B cell (primary cell): ENCODE measurements around the gene ATP8A2. TPM values are rescaled to one million over a fixed set of nuclear protein-coding genes. Genes with fewer than 3 reads are reported as not detected.

Source experiments
- ATAC-seq: fragments of 200-7000 bp; cut with Tn5 transposase; one replicate; pipeline ENCODE4 v1.10.0; 2021; ENCODE audit warnings: low read depth, mild to moderate bottlenecking, moderate number of reproducible peaks, moderate library complexity
- CTCF ChIA-PET: fragments of 350-600 bp; sonication (Branson Sonifier 250); formaldehyde crosslinking; loops from one replicate; lab custom pipeline; 2021; ENCODE audit warnings: antibody characterized with exemption, inconsistent platforms; lab: Charles Lee
- POLR2A ChIA-PET: fragments of 350-600 bp; sonication (Branson Sonifier 250); formaldehyde crosslinking; loops from one replicate; lab custom pipeline; 2021; ENCODE audit warnings: antibody characterized with exemption; lab: Charles Lee
- DNase-seq: peaks from one replicate; pipeline ENCODE4 v3.0.0; 2013
- H2AFZ ChIP-seq: 2 replicates; pipeline ENCODE4 v1.6.1; 2012; ENCODE audit warnings: mild to moderate bottlenecking, low read depth, low read length; ENCODE audit not compliant: insufficient read depth, poor library complexity, severe bottlenecking
- H3K27ac ChIP-seq, 2 donors: 1 replicate in 1 of 2; 2 replicates in 1 of 2; pipeline ENCODE4 v1.5.1; 2012 to 2013; ENCODE audit warnings: low read length in 2 of 2, mild to moderate bottlenecking in 2 of 2, moderate library complexity in 1 of 2
- H3K27me3 ChIP-seq, 4 experiments: fragments of 200-600 bp in 1 of 4; sonication (generic) in 1 of 4; replicated peaks in 1 of 4; 1 replicate in 2 of 4; 2 replicates in 2 of 4; pipeline versions ENCODE4 v1.6.1 to v1.7.0; 2013 to 2016; ENCODE audit warnings: low read length in 3 of 4, mild to moderate bottlenecking in 2 of 4, mixed read lengths in 1 of 4, moderate library complexity in 1 of 4; ENCODE audit not compliant: insufficient read depth in 4 of 4, control insufficient read depth in 3 of 4; ENCODE audit errors: control extremely low read depth in 1 of 4
- H3K36me3 ChIP-seq, 2 experiments: replicated peaks in 1 of 2; 1 replicate in 1 of 2; 2 replicates in 1 of 2; pipeline versions ENCODE4 v1.6.1 to v1.7.1; 2013; ENCODE audit warnings: low read length in 1 of 2; ENCODE audit not compliant: insufficient read depth in 2 of 2, control insufficient read depth in 1 of 2; ENCODE audit errors: control extremely low read depth in 1 of 2, extremely low read depth in 1 of 2
- H3K4me1 ChIP-seq, 2 donors: fragments of 200-600 bp in 1 of 2; sonication (generic) in 1 of 2; 1 replicate in 1 of 2; 2 replicates in 1 of 2; pipeline versions ENCODE4 v1.5.1 to v1.6.1; 2013 to 2017; ENCODE audit warnings: low read length in 2 of 2; ENCODE audit not compliant: control insufficient read depth in 2 of 2, insufficient read depth in 2 of 2
- H3K4me2 ChIP-seq: replicated peaks from 2 replicates; pipeline ENCODE3; 2012; ENCODE audit warnings: mild to moderate bottlenecking, low read depth, low read length; ENCODE audit not compliant: poor library complexity, severe bottlenecking
- H3K4me3 ChIP-seq, 5 experiments: fragments of 200-600 bp in 1 of 5; sonication (generic) in 1 of 5; 1 replicate in 3 of 5; 2 replicates in 2 of 5; pipeline versions ENCODE4 v1.5.1 to v1.7.0; 2011 to 2016; ENCODE audit warnings: low read length in 4 of 5, mild to moderate bottlenecking in 4 of 5, low read depth in 2 of 5, control low read depth in 1 of 5, moderate library complexity in 1 of 5; ENCODE audit not compliant: insufficient read depth in 1 of 5; ENCODE audit errors: control extremely low read depth in 1 of 5, extremely low read depth in 1 of 5
- H3K79me2 ChIP-seq: fragments of 200-600 bp; sonication (generic); one replicate; pipeline ENCODE4 v1.6.0; 2016; ENCODE audit warnings: low read length; ENCODE audit not compliant: control insufficient read depth, insufficient read depth
- H3K9ac ChIP-seq: fragments of 200-600 bp; sonication (generic); 2 replicates; pipeline ENCODE4 v1.6.1; 2017; ENCODE audit warnings: mild to moderate bottlenecking, low read length, moderate library complexity
- H3K9me3 ChIP-seq, 3 donors: one replicate each; pipeline versions ENCODE4 v1.6.1 to v1.7.1; 2013; ENCODE audit warnings: low read length in 2 of 3; ENCODE audit not compliant: control insufficient read depth in 2 of 3, insufficient read depth in 1 of 3; ENCODE audit errors: control extremely low read depth in 1 of 3
- H4K20me1 ChIP-seq: 2 replicates; pipeline ENCODE4 v1.6.0; 2012; ENCODE audit warnings: mild to moderate bottlenecking, low read length; ENCODE audit not compliant: insufficient read depth, control insufficient read depth, poor library complexity, severe bottlenecking
- H3K27ac Mint-ChIP-seq: one replicate; pipeline ENCODE4 v1.8.0; 2021; ENCODE audit warnings: mixed read lengths
- H3K27me3 Mint-ChIP-seq: one replicate; pipeline ENCODE4 v1.8.0; 2021; ENCODE audit warnings: mixed read lengths
- H3K4me1 Mint-ChIP-seq: one replicate; pipeline ENCODE4 v1.8.0; 2021; ENCODE audit warnings: mixed read lengths
- H3K4me3 Mint-ChIP-seq: one replicate; pipeline ENCODE4 v1.8.0; 2021; ENCODE audit warnings: mixed read lengths
- H3K9me3 Mint-ChIP-seq: one replicate; pipeline ENCODE4 v1.8.0; 2022; ENCODE audit warnings: mixed read lengths; ENCODE audit not compliant: insufficient read depth
- CTCF ChIP-seq: fragments of 200-600 bp; IDR thresholded peaks from one replicate; pipeline ENCODE4 v1.8.0; 2022; ENCODE audit warnings: antibody characterized with exemption, mild to moderate bottlenecking
- EZH2 ChIP-seq: IDR thresholded peaks from 2 replicates; pipeline ENCODE4 v1.6.1; 2012; ENCODE audit warnings: borderline replicate concordance, low read depth, mild to moderate bottlenecking, moderate library complexity, low read length; ENCODE audit not compliant: insufficient read depth, poor library complexity, severe bottlenecking
- WGBS: methylation state at CpG from one replicate; pipeline ENCODE4 v1.1.5; 2013; ENCODE audit warnings: missing lambda C conversion rate; ENCODE audit not compliant: insufficient coverage; 5-methylcytosine and 5-hydroxymethylcytosine counted together
- intact Hi-C: fragments of 100-400 bp; cut with micrococcal nuclease; formaldehyde crosslinking; loops from one replicate; pipeline ENCODE4 v1.10.0; 2022
- polyA plus RNA-seq: library from polyadenylated mRNA; depleted of rRNA; stranded (reverse); fragments of >200 nt; gene quantifications from 2 replicates; pipeline ENCODE4 v1.2.3, GENCODE V29; 2012
- total RNA-seq, 2 donors: library from RNA; stranded (reverse); fragments of 120-200 nt in 1 of 2; gene quantifications; 1 replicate in 1 of 2; 2 replicates in 1 of 2; pipeline versions ENCODE4 v1.2.3 to v1.2.4, GENCODE V29; 2013 to 2022

ATP8A2 gene
- total and polyA plus RNA-seq, 2 donors (not counting 1 experiment from before 2014, with no cell fraction given) = not detected

GRCh38 chr13:25719666-25720065, 347.9 kb downstream of the ATP8A2 start:
- no peaks in the 10 kb centered on the region for H3K36me3 ChIP-seq
- no peak overlapping the region for H3K4me2 ChIP-seq
- ChIA-PET CTCF (no interaction called here), POLR2A (no interaction called here)
- H3K4me1 ChIP-seq = no peaks in the 10 kb centered on the region
- Mint-ChIP-seq H3K27ac (no peak overlapping the region), H3K4me1 (no peaks in the 10 kb centered on the region), H3K4me3 (no peak overlapping the region), H3K27me3 (no peaks in the 10 kb centered on the region), H3K9me3 (peaks cover 2% of the 10 kb centered on the region)
- H3K4me3 ChIP-seq = no peak overlapping the region
- H3K9me3 ChIP-seq = no peaks in the 10 kb centered on the region
- TF ChIP-seq EZH2 (no peak), CTCF (no peak)
- ATAC-seq (no peak), DNase-seq (no peak)
- no peak overlapping the region for H3K9ac ChIP-seq
- 91% methylated on average over 2 of the region's 2 CpGs for WGBS
- H3K27me3 ChIP-seq = no peaks in the 10 kb centered on the region
- intact Hi-C loops = no loop called here
- no peaks in the 10 kb centered on the region for H4K20me1 ChIP-seq
- H3K79me2 ChIP-seq = no peaks in the 10 kb centered on the region
- no peak overlapping the region for H3K27ac ChIP-seq
- no peak overlapping the region for H2AFZ ChIP-seq

- no peaks in the 10 kb centered on the region for H3K36me3 ChIP-seq
- Mint-ChIP-seq H3K4me3 (no peak overlapping the region), H3K9me3 (no peaks in the 10 kb centered on the region), H3K27me3 (no peaks in the 10 kb centered on the region), H3K4me1 (no peaks in the 10 kb centered on the region), H3K27ac (no peak overlapping the region)
- intact Hi-C loops = no loop called here
- no peaks in the 10 kb centered on the region for H3K79me2 ChIP-seq
- H3K27ac ChIP-seq = no peak overlapping the region
- H3K9me3 ChIP-seq = no peaks in the 10 kb centered on the region
- no peak overlapping the region for H3K4me2 ChIP-seq
- H3K4me1 ChIP-seq = no peaks in the 10 kb centered on the region
- ChIA-PET POLR2A (no interaction called here), CTCF (no interaction called here)
- H3K9ac ChIP-seq = no peak overlapping the region
- DNase-seq = no peak
- ATAC-seq = no peak
- TF ChIP-seq EZH2 (no peak), CTCF (no peak)
- no peaks in the 10 kb centered on the region for H4K20me1 ChIP-seq
- no peak overlapping the region for H3K4me3 ChIP-seq
- no CpG with 5 or more reads among the region's 1 CpG for WGBS
- no peaks in the 10 kb centered on the region for H3K27me3 ChIP-seq
- no peak overlapping the region for H2AFZ ChIP-seq
Observed at GRCh38 chr13:25722893-25723292, 351.1 kb downstream of the ATP8A2 start.
